HepG2 (cell line): ENCODE results near the gene YIPF5. TPM values are rescaled to one million over a fixed set of nuclear protein-coding genes. Genes with fewer than 3 reads are reported as not detected.

Experiments
- ARID2 ChIP-seq: sonication (generic); formaldehyde crosslinking; IDR thresholded peaks from 2 replicates; pipeline ENCODE4 v1.8.1; 2022; ENCODE audit warnings: mild to moderate bottlenecking, missing genetic modification reagents, borderline replicate concordance
- CBX5 ChIP-seq: sonication (generic); formaldehyde crosslinking; IDR thresholded peaks from 2 replicates; pipeline ENCODE4 v1.4.0; 2020; ENCODE audit warnings: missing genetic modification reagents, borderline replicate concordance
- CHD2 ChIP-seq: IDR thresholded peaks from 2 replicates; pipeline ENCODE4 v1.6.1; 2011; ENCODE audit warnings: low read depth, low read length, improper control_type of control experiment
- HNRNPH1 ChIP-seq: fragments of 200-400 bp; formaldehyde crosslinking; optimal IDR thresholded peaks from 2 replicates; pipeline ENCODE3; 2017; ENCODE audit warnings: mild to moderate bottlenecking, low read depth, low read length
- KLF6 ChIP-seq: IDR thresholded peaks from 2 replicates; pipeline ENCODE4 v1.8.0; 2016; ENCODE audit warnings: missing biosample characterization, missing genetic modification reagents
- PHF5A ChIP-seq: IDR thresholded peaks from one replicate; pipeline ENCODE4 v1.6.1; 2018; ENCODE audit warnings: low read depth, missing genetic modification reagents; ENCODE audit not compliant: unreplicated experiment
- PRMT3 ChIP-seq: sonication (generic); formaldehyde crosslinking; IDR thresholded peaks from 2 replicates; pipeline ENCODE4 v1.8.1; 2022; ENCODE audit warnings: low read depth, mild to moderate bottlenecking, moderate library complexity, missing genetic modification reagents, borderline replicate concordance
- RAD51 ChIP-seq: fragments of 450-650 bp; IDR thresholded peaks from 2 replicates; pipeline ENCODE4 v1.6.1; 2016; ENCODE audit warnings: borderline replicate concordance
- RFX1 ChIP-seq: fragments of 450-650 bp; IDR thresholded peaks from 2 replicates; pipeline ENCODE4 v1.6.1; 2017
- SATB2 ChIP-seq: sonication (generic); formaldehyde crosslinking; IDR thresholded peaks from 2 replicates; pipeline ENCODE4 v1.5.0; 2020; ENCODE audit warnings: missing genetic modification reagents
- XBP1 ChIP-seq: sonication (generic); formaldehyde crosslinking; IDR thresholded peaks from 2 replicates; pipeline ENCODE4 v1.5.0; 2020; ENCODE audit warnings: missing genetic modification reagents
- ZFP36 ChIP-seq: fragments of 150-350 bp; IDR thresholded peaks from 2 replicates; pipeline ENCODE4 v1.6.1; 2018; ENCODE audit warnings: borderline replicate concordance, low read length, low read depth; ENCODE audit not compliant: partially characterized antibody
- ZNF143 ChIP-seq: sonication (generic); formaldehyde crosslinking; IDR thresholded peaks from 2 replicates; pipeline ENCODE4 v1.4.0; 2020; ENCODE audit warnings: missing genetic modification reagents
- ZNF260 ChIP-seq: sonication (generic); formaldehyde crosslinking; IDR thresholded peaks from 2 replicates; pipeline ENCODE4 v1.4.0; 2020; ENCODE audit warnings: missing genetic modification reagents, low read depth, mild to moderate bottlenecking, borderline replicate concordance
- polyA plus RNA-seq, 8 experiments: library from polyadenylated mRNA; depleted of rRNA in 3 of 8; stranded (reverse) in 7 of 8; unstranded in 1 of 8; fragments of >200 nt; fragmentation: Illumina TruSeq in 4 of 8; extraction: Trizol in 4 of 8; gene quantifications; 2 replicates each; pipeline versions ENCODE4 v1.2.1 to v1.2.3, GENCODE V29; 2011 to 2016; ENCODE audit warnings: low read depth in 4 of 8, missing spikeins in 1 of 8, mixed read lengths in 1 of 8; ENCODE audit not compliant: insufficient read depth in 1 of 8
- total RNA-seq, 5 experiments: library from RNA; depleted of rRNA; stranded (reverse); fragments of >200 nt; fragmentation: Illumina TruSeq; extraction: Trizol; gene quantifications; 2 replicates each; pipeline ENCODE4 v1.2.3, GENCODE V29; 2016; ENCODE audit warnings: low read depth in 1 of 5
- TF ChIP-seq, protein P1 (sequence below): sonication (generic); formaldehyde crosslinking; conservative IDR thresholded peaks from 2 replicates; pipeline ENCODE4 v1.8.0; 2022; ENCODE audit warnings: missing genetic modification reagents
- TF ChIP-seq, protein P2 (sequence below): IDR thresholded peaks from 2 replicates; pipeline ENCODE4 v1.6.1; 2016
- TF ChIP-seq, protein P3 (sequence below): fragments of 450-650 bp; IDR thresholded peaks from 2 replicates; pipeline ENCODE4 v1.6.1; 2017; ENCODE audit warnings: mild to moderate bottlenecking
- TF ChIP-seq, protein P4 (sequence below): conservative IDR thresholded peaks from 2 replicates; pipeline ENCODE4 v1.6.1; 2018; ENCODE audit warnings: missing genetic modification reagents
- TF ChIP-seq, protein P5 (sequence below): IDR thresholded peaks from 2 replicates; pipeline ENCODE4 v1.6.1; 2012; ENCODE audit warnings: inconsistent platforms
- TF ChIP-seq, protein P6 (sequence below): sonication (generic); formaldehyde crosslinking; IDR thresholded peaks from 2 replicates; pipeline ENCODE4 v1.5.0; 2020; ENCODE audit warnings: mild to moderate bottlenecking, missing genetic modification reagents, borderline replicate concordance

YIPF5 gene
- total and polyA plus RNA-seq, 2 of the 13 experiments (the other 11 are each of a cell fraction or from before 2014, with no cell fraction given), result 61.4 to 73.6 TPM

DNA sequence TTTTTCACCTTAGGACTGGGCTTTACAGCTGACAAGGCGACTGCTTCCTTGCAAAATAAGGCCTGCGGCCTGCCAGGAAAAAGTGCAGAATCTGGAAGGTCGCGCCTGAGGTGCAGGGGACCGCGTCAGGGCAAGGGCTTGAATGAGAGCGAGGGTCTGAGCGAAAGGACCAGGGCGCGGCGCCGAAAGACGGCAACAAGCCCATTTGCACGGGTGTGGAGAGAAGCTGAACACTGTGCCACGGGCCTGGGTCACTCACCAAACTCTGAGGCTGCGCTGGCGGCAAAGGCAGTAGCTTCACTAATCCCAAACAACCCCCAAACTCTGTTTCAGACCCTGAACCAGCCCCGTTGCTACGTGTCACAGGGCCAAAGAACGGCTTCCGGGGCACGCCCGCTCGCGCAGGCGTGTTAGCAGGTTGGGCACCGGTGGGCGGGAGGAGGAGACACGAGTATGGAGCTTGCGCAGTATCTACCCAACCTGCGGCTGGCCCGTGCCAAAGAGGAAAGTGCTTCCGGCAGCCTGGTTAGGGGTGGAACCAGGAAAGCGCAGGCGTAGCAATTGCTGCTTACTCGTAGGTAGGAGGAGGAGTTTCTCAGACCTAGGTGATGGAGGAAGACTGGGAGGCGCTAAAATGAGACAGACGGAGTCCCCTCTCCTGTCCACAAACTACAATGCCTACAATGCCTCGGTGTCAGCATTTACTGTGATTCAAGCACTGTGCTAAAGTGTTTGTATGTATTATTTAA is at the start of gene YIPF5, which contains the start of gene KCTD16 (continued):
- TF ChIP-seq, protein P1, sequence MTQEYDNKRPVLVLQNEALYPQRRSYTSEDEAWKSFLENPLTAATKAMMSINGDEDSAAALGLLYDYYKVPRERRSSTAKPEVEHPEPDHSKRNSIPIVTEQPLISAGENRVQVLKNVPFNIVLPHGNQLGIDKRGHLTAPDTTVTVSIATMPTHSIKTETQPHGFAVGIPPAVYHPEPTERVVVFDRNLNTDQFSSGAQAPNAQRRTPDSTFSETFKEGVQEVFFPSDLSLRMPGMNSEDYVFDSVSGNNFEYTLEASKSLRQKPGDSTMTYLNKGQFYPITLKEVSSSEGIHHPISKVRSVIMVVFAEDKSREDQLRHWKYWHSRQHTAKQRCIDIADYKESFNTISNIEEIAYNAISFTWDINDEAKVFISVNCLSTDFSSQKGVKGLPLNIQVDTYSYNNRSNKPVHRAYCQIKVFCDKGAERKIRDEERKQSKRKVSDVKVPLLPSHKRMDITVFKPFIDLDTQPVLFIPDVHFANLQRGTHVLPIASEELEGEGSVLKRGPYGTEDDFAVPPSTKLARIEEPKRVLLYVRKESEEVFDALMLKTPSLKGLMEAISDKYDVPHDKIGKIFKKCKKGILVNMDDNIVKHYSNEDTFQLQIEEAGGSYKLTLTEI (CRISPR knock-in tag), result no peak
- TF ChIP-seq ZFP36 (no peak), XBP1 (CRISPR knock-in tag) (peak; percentile 85), SATB2 (CRISPR knock-in tag) (peak; percentile 60; the same call in 1 of the 2 replicates), ARID2 (CRISPR knock-in tag) (no peak), CBX5 (CRISPR knock-in tag) (no peak), RAD51 (no peak), HNRNPH1 (no peak), ZNF143 (CRISPR knock-in tag) (no peak), CHD2 (no peak), RFX1 (peak; percentile 15; the same call in 1 of the 2 replicates), PHF5A (CRISPR knock-in tag) (peak; percentile 56), ZNF260 (CRISPR knock-in tag) (no peak), PRMT3 (CRISPR knock-in tag) (no peak), KLF6 (CRISPR knock-in tag) (0 out of 2 replicates have a peak, but pooled peaks have one; percentile 23)
- TF ChIP-seq, protein P2, sequence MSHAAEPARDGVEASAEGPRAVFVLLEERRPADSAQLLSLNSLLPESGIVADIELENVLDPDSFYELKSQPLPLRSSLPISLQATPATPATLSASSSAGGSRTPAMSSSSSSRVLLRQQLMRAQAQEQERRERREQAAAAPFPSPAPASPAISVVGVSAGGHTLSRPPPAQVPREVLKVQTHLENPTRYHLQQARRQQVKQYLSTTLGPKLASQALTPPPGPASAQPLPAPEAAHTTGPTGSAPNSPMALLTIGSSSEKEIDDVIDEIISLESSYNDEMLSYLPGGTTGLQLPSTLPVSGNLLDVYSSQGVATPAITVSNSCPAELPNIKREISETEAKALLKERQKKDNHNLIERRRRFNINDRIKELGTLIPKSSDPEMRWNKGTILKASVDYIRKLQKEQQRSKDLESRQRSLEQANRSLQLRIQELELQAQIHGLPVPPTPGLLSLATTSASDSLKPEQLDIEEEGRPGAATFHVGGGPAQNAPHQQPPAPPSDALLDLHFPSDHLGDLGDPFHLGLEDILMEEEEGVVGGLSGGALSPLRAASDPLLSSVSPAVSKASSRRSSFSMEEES (CRISPR knock-in tag), result no peak
- TF ChIP-seq, protein P3, sequence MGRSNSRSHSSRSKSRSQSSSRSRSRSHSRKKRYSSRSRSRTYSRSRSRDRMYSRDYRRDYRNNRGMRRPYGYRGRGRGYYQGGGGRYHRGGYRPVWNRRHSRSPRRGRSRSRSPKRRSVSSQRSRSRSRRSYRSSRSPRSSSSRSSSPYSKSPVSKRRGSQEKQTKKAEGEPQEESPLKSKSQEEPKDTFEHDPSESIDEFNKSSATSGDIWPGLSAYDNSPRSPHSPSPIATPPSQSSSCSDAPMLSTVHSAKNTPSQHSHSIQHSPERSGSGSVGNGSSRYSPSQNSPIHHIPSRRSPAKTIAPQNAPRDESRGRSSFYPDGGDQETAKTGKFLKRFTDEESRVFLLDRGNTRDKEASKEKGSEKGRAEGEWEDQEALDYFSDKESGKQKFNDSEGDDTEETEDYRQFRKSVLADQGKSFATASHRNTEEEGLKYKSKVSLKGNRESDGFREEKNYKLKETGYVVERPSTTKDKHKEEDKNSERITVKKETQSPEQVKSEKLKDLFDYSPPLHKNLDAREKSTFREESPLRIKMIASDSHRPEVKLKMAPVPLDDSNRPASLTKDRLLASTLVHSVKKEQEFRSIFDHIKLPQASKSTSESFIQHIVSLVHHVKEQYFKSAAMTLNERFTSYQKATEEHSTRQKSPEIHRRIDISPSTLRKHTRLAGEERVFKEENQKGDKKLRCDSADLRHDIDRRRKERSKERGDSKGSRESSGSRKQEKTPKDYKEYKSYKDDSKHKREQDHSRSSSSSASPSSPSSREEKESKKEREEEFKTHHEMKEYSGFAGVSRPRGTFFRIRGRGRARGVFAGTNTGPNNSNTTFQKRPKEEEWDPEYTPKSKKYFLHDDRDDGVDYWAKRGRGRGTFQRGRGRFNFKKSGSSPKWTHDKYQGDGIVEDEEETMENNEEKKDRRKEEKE, result no peak
- TF ChIP-seq, protein P4, sequence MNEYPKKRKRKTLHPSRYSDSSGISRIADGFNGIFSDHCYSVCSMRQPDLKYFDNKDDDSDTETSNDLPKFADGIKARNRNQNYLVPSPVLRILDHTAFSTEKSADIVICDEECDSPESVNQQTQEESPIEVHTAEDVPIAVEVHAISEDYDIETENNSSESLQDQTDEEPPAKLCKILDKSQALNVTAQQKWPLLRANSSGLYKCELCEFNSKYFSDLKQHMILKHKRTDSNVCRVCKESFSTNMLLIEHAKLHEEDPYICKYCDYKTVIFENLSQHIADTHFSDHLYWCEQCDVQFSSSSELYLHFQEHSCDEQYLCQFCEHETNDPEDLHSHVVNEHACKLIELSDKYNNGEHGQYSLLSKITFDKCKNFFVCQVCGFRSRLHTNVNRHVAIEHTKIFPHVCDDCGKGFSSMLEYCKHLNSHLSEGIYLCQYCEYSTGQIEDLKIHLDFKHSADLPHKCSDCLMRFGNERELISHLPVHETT, result no peak
- TF ChIP-seq, protein P5, sequence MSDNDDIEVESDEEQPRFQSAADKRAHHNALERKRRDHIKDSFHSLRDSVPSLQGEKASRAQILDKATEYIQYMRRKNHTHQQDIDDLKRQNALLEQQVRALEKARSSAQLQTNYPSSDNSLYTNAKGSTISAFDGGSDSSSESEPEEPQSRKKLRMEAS, result peak; percentile 17; the same call in 1 of the 2 replicates
- TF ChIP-seq, protein P6, sequence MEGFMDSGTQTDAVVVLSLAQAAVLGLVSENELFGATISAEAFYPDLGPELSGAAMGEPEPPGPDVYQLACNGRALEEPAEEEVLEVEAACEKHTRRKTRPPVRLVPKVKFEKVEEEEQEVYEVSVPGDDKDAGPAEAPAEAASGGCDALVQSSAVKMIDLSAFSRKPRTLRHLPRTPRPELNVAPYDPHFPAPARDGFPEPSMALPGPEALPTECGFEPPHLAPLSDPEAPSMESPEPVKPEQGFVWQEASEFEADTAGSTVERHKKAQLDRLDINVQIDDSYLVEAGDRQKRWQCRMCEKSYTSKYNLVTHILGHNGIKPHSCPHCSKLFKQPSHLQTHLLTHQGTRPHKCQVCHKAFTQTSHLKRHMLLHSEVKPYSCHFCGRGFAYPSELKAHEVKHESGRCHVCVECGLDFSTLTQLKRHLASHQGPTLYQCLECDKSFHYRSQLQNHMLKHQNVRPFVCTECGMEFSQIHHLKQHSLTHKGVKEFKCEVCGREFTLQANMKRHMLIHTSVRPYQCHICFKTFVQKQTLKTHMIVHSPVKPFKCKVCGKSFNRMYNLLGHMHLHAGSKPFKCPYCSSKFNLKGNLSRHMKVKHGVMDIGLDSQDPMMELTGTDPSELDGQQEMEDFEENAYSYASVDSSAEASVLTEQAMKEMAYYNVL, result 0 out of 2 replicates have a peak, but pooled peaks have one; percentile 8
